ENCODE results near the gene POGZ. TPM values are rescaled to one million over a fixed set of nuclear protein-coding genes. Genes with fewer than 3 reads are reported as not detected.

POGZ gene
- total RNA-seq, 1 experiment from 2014 or later = 128 TPM

DNA sequence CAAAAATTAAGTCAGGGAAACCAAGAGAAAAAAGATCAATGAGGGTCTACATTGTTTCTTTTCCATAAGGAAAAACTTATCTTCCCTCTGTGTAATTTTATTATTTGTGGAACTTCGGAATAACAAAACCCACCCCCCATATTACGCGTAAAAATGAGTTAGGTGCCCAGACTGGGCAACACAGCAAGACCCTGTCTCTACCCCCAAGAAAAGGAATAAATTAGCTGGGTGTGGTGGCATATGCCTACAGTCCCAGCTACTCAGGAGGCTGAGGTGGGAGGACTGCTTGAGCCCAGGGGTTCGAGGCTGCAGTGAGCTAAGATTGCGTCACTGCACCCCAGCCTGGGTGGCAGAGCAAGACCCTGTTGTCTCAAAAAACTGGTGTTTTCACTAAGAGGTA is 39.5 kb downstream of the POGZ start:
- CTCF ChIA-PET = no interaction called here
- no peaks in the 10 kb centered on the region for H3K27me3 Mint-ChIP-seq (ENCODE audit: unreplicated experiment)
- H3K9me3 Mint-ChIP-seq (ENCODE audit: low read depth, unreplicated experiment) = no peaks in the 10 kb centered on the region
- TF ChIP-seq, protein P1, sequence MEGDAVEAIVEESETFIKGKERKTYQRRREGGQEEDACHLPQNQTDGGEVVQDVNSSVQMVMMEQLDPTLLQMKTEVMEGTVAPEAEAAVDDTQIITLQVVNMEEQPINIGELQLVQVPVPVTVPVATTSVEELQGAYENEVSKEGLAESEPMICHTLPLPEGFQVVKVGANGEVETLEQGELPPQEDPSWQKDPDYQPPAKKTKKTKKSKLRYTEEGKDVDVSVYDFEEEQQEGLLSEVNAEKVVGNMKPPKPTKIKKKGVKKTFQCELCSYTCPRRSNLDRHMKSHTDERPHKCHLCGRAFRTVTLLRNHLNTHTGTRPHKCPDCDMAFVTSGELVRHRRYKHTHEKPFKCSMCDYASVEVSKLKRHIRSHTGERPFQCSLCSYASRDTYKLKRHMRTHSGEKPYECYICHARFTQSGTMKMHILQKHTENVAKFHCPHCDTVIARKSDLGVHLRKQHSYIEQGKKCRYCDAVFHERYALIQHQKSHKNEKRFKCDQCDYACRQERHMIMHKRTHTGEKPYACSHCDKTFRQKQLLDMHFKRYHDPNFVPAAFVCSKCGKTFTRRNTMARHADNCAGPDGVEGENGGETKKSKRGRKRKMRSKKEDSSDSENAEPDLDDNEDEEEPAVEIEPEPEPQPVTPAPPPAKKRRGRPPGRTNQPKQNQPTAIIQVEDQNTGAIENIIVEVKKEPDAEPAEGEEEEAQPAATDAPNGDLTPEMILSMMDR (IDR thresholded peaks at IDR 0.05; ENCODE audit: unreplicated experiment) = no peak
- no peaks in the 10 kb centered on the region for H3K4me1 Mint-ChIP-seq (ENCODE audit: low read depth, unreplicated experiment)
- peaks cover 83% of the 10 kb centered on the region for H3K36me3 Mint-ChIP-seq (ENCODE audit: insufficient read depth, unreplicated experiment)
- H3K4me3 Mint-ChIP-seq (ENCODE audit: low read depth, unreplicated experiment) = no peak overlapping the region
- intact Hi-C loops (cut with micrococcal nuclease; ENCODE audit: unreplicated experiment) = no loop called here
- BruUV-seq (replicated peaks) = no TSS peak
- H3K27ac Mint-ChIP-seq (ENCODE audit: unreplicated experiment) = no peak overlapping the region
- DNase-seq = no peak

DNA sequence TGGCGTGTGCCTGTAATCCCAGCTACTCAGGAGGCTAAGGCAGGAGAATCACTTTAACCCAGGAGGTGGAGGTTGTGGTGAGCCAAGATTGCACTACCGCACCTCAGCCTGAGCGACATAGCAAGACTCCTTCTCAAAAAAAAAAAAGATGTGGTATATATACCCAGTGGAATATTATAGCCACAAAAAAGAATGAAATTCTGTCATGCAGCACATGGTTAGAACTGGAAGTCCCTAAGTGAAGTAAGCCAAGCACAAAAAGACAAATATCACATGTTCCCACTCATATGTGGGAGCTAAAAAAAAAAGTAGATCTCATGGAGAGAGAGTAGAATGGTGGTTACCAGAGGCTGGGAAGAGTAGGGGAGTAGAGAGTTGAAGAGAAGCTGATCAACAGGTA is 41.2 kb downstream of the POGZ start:
- no peaks in the 10 kb centered on the region for H3K9me3 Mint-ChIP-seq (ENCODE audit: low read depth, unreplicated experiment)
- BruUV-seq (replicated peaks) = no TSS peak
- TF ChIP-seq, protein P1 (IDR thresholded peaks at IDR 0.05; ENCODE audit: unreplicated experiment) = no peak
- H3K36me3 Mint-ChIP-seq (ENCODE audit: insufficient read depth, unreplicated experiment) = peaks cover 80% of the 10 kb centered on the region
- no peak overlapping the region for H3K27ac Mint-ChIP-seq (ENCODE audit: unreplicated experiment)
- intact Hi-C loops (cut with micrococcal nuclease; ENCODE audit: unreplicated experiment) = no loop called here
- H3K4me3 Mint-ChIP-seq (ENCODE audit: low read depth, unreplicated experiment) = no peak overlapping the region
- no peak for DNase-seq
- H3K4me1 Mint-ChIP-seq (ENCODE audit: low read depth, unreplicated experiment) = no peaks in the 10 kb centered on the region
- CTCF ChIA-PET = interaction anchor here (0.7 kb wide), 1 partner anchor 19 kb away, joined by 5 read pairs; the partner anchor contains the start of gene PSMB4
- H3K27me3 Mint-ChIP-seq (ENCODE audit: unreplicated experiment) = no peaks in the 10 kb centered on the region

DNA sequence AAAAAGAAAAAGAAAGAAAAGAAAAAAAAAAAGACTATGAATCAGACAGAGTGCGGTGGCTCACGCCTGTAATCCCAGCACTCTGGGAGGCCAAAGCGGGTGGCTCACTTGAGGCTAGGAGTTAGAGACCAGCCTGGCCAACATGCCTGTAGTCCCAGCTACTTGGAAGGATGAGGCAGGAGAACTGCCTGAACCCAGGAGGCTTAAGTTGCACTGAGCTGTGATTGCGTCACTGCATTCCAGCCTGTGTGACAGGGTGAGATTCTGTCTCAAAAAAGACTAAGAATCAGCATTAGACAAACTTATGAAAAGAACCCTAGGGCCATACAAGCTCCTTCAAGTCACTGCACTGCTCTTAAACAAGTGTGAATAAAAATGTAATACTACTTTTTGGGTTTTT is 43.1 kb downstream of the POGZ start:
- no TSS peak for BruUV-seq (replicated peaks)
- H3K4me1 Mint-ChIP-seq (ENCODE audit: low read depth, unreplicated experiment) = no peaks in the 10 kb centered on the region
- no peak overlapping the region for H3K4me3 Mint-ChIP-seq (ENCODE audit: low read depth, unreplicated experiment)
- no peak overlapping the region for H3K27ac Mint-ChIP-seq (ENCODE audit: unreplicated experiment)
- H3K27me3 Mint-ChIP-seq (ENCODE audit: unreplicated experiment) = no peaks in the 10 kb centered on the region
- no peak for DNase-seq
- intact Hi-C loops (cut with micrococcal nuclease; ENCODE audit: unreplicated experiment) = no loop called here
- CTCF ChIA-PET = interaction anchor here (0.6 to 0.7 kb wide), 2 partner anchors 33 to 164 kb away, joined by 3 to 5 read pairs; no protein-coding TSS in a partner anchor
- peaks cover 74% of the 10 kb centered on the region for H3K36me3 Mint-ChIP-seq (ENCODE audit: insufficient read depth, unreplicated experiment)
- TF ChIP-seq, protein P1 (IDR thresholded peaks at IDR 0.05; ENCODE audit: unreplicated experiment) = no peak
- no peaks in the 10 kb centered on the region for H3K9me3 Mint-ChIP-seq (ENCODE audit: low read depth, unreplicated experiment)

DNA sequence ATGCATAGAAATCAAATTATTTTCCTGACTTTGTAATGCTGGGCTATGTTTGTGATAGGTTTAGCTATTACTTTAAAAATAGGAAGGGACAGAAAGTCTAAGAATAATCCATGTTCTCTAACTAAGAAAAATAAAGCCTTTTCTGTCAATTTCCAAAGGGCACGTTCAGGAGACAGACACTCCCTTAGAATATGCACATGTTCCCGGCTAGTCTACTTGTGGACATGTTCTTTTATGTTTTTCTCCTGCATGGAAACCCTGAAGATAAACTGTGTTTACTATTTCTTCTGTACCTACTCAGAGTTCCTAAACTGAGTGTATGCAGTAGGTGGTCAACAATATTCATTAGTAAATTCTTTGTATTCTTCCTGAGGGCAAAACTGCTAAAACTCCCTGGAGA is 47.4 kb downstream of the POGZ start:
- Mint-ChIP-seq H3K27me3 (ENCODE audit: unreplicated experiment) (no peaks in the 10 kb centered on the region), H3K36me3 (ENCODE audit: insufficient read depth, unreplicated experiment) (peaks cover 71% of the 10 kb centered on the region), H3K4me3 (ENCODE audit: low read depth, unreplicated experiment) (no peak overlapping the region), H3K9me3 (ENCODE audit: low read depth, unreplicated experiment) (no peaks in the 10 kb centered on the region), H3K4me1 (ENCODE audit: low read depth, unreplicated experiment) (no peaks in the 10 kb centered on the region), H3K27ac (ENCODE audit: unreplicated experiment) (no peak overlapping the region)
- intact Hi-C loops (cut with micrococcal nuclease; ENCODE audit: unreplicated experiment) = no loop called here
- CTCF ChIA-PET = no interaction called here
- DNase-seq = no peak
- BruUV-seq (replicated peaks) = no TSS peak
- TF ChIP-seq, protein P1 (IDR thresholded peaks at IDR 0.05; ENCODE audit: unreplicated experiment) = no peak

All from Calu3 (cell line).